SK-N-DZ (cell line): Measurements from ENCODE around the gene RTN3.
"Not testable (repeated sequence)": the region's sequence is repeated elsewhere in the genome, so short reads cannot be mapped to it uniquely, and the experiment has no call there.

ENCODE experiments used
- DNase-seq: peaks from one replicate; pipeline ENCODE4 v3.0.0-alpha.2; 2015; ENCODE audit warnings: low spot score

Gene RTN3

DNA sequence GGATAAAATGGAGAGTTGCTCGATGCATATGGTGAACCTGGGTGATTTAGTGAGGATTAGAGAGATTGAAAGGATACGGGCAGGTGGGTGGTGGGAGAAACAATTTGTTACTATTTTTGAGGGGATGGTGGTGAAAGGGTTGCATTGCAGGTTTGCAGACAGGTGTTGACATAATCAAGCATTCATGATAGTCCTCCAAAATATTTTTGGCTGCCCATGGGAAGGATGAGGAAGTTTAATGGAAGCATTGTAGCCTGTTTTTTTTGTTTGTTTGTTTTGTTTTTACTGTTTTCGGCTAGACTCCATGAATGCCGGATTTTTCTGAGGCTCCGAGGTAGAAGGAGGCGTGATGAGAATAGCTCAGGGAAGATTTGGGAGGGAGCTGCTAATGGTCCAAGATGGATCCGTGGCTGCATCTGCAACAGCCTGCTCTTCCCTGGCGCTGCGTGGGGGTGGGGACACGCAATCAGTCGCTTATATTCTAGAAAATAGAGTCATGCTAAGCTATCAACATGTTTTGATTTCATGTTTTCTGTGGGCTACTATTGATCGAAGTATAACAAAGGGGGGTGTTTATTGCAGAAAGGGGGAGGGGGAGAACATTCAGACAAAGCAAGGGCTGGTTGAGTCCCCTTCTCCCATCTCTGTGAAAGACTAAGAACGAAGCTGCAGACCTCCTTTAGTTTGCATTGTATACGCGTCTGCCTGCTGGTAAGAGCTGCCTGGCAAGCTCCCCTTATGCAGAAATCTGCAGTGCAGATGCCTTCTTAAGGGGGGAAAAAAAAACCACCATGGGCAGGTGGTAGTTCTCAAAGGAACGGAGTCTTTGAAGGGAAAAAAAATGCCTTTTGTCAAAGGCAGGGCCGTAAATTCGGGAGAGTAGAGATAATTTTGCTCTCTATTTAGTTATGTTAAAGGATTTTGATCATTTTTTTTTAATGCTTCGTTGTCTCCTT, 1.0 kb downstream of the RTN3 start:
- DNase-seq: peak; percentile 59

DNA sequence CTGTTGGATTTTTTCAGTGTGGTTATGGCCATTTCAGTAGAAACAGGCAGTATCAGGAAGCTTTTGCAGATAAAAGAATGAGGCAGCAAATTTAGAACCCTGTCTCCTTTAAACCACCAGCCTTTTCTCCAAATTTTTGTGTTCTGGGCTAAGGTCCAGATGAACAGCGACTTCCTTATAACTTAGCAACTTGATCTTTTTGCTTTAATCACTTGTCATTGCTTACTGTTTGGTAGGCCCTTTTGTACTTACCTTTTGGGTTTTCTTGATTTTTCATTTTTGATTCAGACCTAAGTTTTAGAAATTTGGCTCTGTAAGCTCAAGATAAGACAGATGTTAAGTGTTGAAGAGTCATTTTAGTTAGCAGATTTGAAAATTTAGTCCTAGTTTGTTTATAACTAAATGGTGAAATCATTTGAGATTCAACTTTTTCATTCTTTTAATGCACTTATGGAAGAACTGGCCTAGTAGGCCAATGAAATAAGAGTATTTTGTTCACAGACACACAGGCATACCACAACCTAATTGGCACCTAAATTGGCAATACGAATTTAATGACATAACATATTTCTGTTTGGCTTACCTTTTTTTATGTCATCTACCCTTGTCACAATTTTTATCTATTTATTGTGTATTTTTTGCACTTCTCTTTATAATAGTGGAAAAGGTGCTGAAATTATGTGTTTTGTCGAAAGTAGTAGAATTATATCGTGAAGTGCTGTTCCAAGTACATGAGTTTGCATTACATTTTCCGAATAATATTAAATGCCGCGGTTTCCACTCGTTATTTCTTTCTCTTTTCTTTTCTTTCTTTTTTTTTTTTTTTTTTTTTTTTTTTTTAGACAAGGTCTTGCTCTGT, 2.1 kb downstream of the RTN3 start:
- DNase-seq: no peak

DNA sequence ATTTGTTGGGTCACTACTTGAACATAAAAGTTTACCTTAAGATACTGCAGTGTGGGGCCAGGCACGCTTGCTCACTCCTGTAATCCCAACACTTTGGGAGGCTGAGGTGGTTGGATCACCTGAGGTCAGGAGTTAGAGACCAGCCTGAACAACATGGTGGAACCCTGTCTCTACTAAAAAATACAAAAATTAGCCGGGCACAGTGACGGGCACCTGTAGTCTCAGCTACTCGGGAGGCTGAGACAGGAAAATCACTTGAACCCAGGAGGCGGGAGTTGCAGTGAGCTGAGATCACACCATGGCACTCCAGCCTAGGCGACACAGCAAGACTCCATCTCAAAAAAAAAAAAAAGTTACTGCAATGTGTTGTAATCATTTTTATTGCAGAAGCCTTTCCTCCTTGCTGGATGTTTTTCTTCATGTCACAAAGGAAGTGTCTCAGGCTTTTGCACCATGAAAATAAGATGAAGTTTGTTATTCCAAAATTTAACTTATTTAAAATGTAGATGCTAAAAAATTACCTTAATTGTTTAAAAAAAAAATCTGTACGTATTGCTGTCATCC, 3.9 kb downstream of the RTN3 start:
- DNase-seq: not testable (repeated sequence)

DNA sequence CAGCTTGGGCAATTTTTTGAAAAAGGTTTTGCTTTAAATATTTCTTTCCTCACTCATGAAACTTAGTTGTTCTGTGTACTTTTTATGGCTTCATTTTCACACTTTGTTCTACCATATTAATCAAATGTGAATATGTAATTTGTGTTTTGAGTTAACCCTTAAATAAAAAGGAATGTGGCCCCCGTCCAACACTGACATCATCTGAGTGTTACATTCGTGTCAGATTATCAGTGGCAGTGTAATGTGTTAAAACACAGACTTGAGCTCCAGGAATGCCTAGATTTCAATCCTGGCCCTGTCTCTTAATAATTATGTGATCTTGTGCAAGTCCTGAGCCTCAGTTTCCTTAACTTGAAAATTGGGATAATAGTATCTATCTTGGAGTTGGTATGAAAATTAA, 5.6 kb downstream of the RTN3 start:
- DNase-seq: no peak

- no peak for DNase-seq
Measured at GRCh38 chr11:63687845-63688244, 6.5 kb downstream of the RTN3 start.

DNA sequence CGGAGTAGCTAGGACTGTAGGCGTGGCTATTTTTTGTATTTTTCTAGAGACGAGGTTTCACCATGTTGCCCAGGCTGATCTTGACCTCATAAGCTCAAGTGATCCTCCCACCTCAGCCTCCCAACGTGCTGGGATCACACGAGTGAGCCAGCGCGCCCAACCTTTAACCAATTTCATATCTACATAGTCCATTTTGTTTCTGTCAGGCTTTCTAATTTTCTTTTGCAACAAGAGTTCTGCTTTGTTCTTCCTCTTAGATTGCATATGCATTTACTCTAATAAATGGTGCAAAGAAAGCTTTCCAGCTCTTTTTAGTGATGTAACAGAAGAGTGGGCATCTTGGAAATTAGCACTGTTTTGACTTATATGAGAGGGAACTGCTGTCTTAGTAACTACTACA, 13.3 kb downstream of the RTN3 start:
- DNase-seq: no peak

GRCh38 chr11:63698976-63699733, 17.9 kb downstream of the RTN3 start:
- no peak for DNase-seq

GRCh38 chr11:63699896-63700295, 18.6 kb downstream of the RTN3 start:
- no peak for DNase-seq

DNA sequence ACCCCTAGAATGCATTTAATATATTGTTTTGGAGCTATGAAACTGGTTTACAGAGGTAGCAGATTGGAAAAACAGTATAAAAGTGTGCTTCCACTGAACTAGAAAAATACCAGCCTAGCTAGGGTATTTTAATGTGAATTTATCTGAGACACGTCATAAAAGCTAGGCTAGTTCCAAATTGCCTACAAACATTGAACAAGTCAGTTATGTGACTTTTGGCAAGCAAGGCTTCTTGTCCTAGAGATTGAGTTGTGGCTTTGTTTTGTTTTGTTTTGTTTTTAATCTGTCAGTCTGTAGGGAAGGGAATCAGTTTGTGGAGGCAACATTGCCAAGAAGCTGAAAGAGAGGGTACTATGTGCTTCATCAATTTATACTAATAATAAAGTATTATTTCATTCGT, 24.2 kb downstream of the RTN3 start:
- no peak for DNase-seq

DNA sequence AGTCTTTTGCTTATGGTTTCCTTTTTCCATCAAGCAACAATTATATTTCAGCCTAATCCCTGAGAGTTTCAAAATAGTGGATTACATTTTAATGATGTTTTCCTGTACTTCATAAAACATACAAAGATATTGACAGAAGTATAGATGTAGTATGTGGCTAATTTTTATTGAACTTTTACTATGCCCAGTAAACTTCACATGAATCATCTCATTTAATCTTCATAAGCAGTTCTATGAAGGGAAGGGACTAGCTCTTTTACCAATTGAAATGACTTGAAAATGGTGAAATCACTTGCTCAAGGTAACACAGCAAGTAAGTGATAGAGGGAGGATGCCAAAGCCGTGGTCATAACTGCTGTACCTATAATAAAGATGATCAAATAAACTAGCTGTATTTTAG, 27.5 kb downstream of the RTN3 start:
- no peak for DNase-seq

- DNase-seq: no peak
Measured at GRCh38 chr11:63709336-63709884, 28.1 kb downstream of the RTN3 start.

GRCh38 chr11:63710476-63711217, 29.3 kb downstream of the RTN3 start:
- no peak for DNase-seq

DNA sequence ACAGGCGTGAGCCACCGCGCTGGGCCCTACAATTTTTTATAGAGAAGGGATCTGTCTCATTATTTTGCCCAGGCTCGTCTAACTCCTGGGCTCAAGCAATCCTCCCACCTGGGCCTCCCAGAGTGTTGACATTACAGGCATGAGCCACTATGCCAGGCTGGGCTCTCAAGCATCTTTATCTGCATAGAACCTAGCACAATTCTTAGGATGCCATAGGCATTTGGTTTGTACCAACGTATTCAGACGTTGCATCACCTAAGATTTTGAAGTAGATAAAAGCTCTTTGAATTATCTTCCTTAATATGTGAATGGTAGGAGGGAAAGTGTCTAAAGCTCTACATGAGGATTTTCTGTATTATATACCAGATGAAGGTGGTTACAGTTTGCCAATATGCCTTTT, 30.5 kb downstream of the RTN3 start:
- no peak for DNase-seq

GRCh38 chr11:63713766-63714165, 32.5 kb downstream of the RTN3 start:
- DNase-seq: no peak

- DNase-seq: no peak
Measured at GRCh38 chr11:63716046-63716445, 34.7 kb downstream of the RTN3 start.

GRCh38 chr11:63719001-63719400, 37.7 kb downstream of the RTN3 start:
- no peak for DNase-seq

DNA sequence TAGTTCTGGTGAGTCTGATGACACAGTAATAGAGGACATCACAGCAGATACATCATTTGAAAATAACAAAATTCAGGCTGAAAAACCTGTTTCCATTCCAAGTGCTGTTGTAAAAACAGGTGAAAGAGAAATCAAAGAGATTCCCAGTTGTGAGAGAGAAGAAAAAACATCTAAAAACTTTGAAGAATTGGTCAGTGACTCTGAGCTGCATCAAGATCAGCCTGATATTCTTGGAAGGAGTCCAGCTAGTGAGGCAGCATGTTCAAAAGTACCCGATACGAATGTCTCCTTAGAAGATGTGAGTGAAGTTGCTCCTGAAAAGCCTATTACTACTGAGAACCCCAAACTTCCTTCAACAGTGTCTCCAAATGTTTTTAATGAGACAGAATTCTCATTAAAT, 38.7 kb downstream of the RTN3 start:
- DNase-seq: no peak

DNA sequence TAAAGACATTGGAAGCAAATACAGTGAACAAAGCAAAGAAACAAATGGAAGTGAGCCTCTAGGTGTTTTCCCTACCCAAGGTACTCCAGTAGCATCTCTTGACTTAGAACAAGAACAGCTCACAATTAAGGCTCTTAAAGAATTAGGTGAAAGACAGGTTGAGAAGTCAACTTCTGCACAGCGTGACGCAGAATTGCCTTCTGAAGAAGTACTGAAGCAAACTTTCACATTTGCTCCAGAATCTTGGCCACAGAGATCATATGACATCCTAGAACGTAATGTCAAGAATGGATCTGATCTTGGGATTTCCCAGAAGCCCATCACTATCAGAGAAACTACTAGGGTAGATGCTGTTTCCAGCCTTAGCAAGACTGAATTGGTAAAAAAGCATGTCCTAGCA, 39.3 kb downstream of the RTN3 start:
- no peak for DNase-seq

GRCh38 chr11:63729326-63729725, 48.0 kb downstream of the RTN3 start:
- DNase-seq: no peak

DNA sequence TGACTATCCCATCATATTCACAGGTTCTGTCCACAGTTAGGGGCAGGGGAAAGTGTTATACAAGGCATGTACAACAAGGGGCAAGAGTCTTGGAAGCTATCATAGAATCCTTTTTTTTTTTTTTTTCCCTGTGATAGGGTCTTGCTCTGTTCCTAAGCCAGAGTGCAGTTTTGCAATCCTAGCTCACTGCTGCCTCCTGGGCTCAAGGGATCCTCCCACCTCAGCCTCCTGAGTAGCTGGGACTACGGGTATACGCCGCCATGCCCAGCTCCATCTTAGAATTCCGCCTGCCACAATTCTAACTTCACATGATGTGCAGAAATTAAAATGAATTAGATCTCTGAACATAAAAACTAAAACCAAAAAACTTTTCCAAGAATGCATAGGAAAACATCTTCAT, 55.6 kb downstream of the RTN3 start:
- no peak for DNase-seq

DNA sequence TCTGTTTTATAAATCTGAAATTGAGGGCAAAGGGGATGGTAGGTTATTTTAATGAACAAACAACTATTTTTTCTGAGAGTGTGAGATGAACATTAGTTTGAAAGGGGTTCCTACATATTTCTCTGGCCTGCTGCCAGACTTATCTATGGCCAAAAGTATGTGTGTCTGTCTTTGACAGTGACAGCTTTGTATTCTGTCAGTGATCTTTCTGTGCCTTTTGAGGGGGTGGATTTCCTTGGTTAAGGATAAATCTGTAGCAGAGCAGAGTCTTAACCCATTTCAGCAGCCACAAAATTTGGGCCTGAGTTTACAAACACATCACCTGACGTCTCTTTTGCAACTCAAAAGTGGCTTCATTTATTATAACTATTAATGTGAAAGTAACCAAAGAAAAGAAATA, 56.4 kb downstream of the RTN3 start:
- DNase-seq: no peak
